Spinal cord (tissue), 10 donors: ENCODE results near the gene GUCY1A2. TPM values are rescaled to one million over a fixed set of nuclear protein-coding genes. Genes with fewer than 3 reads are reported as not detected.
A peak's percentile ranks its signal among the peaks of the same experiment; 100 is the strongest.
"Not testable (repeated sequence)": the region's sequence is repeated elsewhere in the genome, so short reads cannot be mapped to it uniquely, and the experiment has no call there.

ENCODE experiments used
- DNase-seq, 6 donors: peaks; one replicate each; pipeline versions ENCODE4 v3.0.0 to v3.0.0-alpha.2; 2013 to 2015; ENCODE audit warnings: low spot score in 6 of 6, low read depth in 4 of 6
- H3K27ac ChIP-seq: one replicate; pipeline ENCODE4 v1.5.1; 2013; ENCODE audit warnings: low read depth, low read length, control low read depth
- H3K27me3 ChIP-seq: one replicate; pipeline ENCODE4 v1.6.1; 2013; ENCODE audit warnings: low read length; ENCODE audit not compliant: control insufficient read depth, insufficient read depth
- H3K36me3 ChIP-seq: one replicate; pipeline ENCODE4 v1.6.1; 2013; ENCODE audit warnings: low read length; ENCODE audit not compliant: control insufficient read depth, insufficient read depth
- H3K4me1 ChIP-seq: one replicate; pipeline ENCODE4 v1.6.1; 2013; ENCODE audit warnings: low read length; ENCODE audit not compliant: control insufficient read depth, insufficient read depth
- H3K4me3 ChIP-seq: one replicate; pipeline ENCODE4 v1.5.1; 2013; ENCODE audit warnings: low read depth, low read length, control low read depth
- H3K9me3 ChIP-seq: one replicate; pipeline ENCODE4 v1.6.1; 2013; ENCODE audit warnings: low read length; ENCODE audit not compliant: control insufficient read depth, insufficient read depth
- WGBS: methylation state at CpG from one replicate; pipeline ENCODE4 v1.1.5; 2013; ENCODE audit warnings: missing lambda C conversion rate; ENCODE audit not compliant: insufficient coverage; 5-methylcytosine and 5-hydroxymethylcytosine counted together
- long read RNA-seq, 4 donors: transcript quantifications; one replicate each; lab custom pipeline, GENCODE V29; 2026
- polyA plus RNA-seq, 2 donors: library from polyadenylated mRNA; unstranded; fragments of 120-200 nt; gene quantifications; one replicate each; pipeline ENCODE4 v1.2.1, GENCODE V29; 2013; ENCODE audit not compliant: insufficient read length in 2 of 2
- total RNA-seq, 2 donors: library from RNA; depleted of rRNA in 1 of 2; stranded (reverse); fragments of 120-200 nt in 1 of 2; fragments of >200 nt in 1 of 2; gene quantifications; one replicate each; pipeline versions ENCODE4 v1.2.3 to v1.2.4, GENCODE V29; 2013 to 2014
- donor health status: healthy.

Gene GUCY1A2, protein sequence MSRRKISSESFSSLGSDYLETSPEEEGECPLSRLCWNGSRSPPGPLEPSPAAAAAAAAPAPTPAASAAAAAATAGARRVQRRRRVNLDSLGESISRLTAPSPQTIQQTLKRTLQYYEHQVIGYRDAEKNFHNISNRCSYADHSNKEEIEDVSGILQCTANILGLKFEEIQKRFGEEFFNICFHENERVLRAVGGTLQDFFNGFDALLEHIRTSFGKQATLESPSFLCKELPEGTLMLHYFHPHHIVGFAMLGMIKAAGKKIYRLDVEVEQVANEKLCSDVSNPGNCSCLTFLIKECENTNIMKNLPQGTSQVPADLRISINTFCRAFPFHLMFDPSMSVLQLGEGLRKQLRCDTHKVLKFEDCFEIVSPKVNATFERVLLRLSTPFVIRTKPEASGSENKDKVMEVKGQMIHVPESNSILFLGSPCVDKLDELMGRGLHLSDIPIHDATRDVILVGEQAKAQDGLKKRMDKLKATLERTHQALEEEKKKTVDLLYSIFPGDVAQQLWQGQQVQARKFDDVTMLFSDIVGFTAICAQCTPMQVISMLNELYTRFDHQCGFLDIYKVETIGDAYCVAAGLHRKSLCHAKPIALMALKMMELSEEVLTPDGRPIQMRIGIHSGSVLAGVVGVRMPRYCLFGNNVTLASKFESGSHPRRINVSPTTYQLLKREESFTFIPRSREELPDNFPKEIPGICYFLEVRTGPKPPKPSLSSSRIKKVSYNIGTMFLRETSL
- total RNA-seq, result 10 to 100 TPM; 25.2 to 79.5 TPM
- 10 to 100 TPM; 10.8 to 26.1 TPM for polyA plus RNA-seq
- long read RNA-seq, donor 1, full-length matches to known transcripts, result 1 of 1 reads
- long read RNA-seq, donor 1, partial matches to known transcripts, result 0 of 1 reads
- long read RNA-seq, donor 1, other reads (novel, unspliced or antisense), result 0 of 1 reads
- long read RNA-seq, donor 2, partial matches to known transcripts, result 5 of 5 reads
- long read RNA-seq, donor 2, other reads (novel, unspliced or antisense), result 0 of 5 reads
- long read RNA-seq, donor 3, partial matches to known transcripts, result 7 of 7 reads
- long read RNA-seq, donor 3, other reads (novel, unspliced or antisense), result 0 of 7 reads
- long read RNA-seq, donor 4, full-length matches to known transcripts, result 1 of 1 reads
- long read RNA-seq, donor 4, partial matches to known transcripts, result 0 of 1 reads
- long read RNA-seq, donor 4, other reads (novel, unspliced or antisense), result 0 of 1 reads

DNA sequence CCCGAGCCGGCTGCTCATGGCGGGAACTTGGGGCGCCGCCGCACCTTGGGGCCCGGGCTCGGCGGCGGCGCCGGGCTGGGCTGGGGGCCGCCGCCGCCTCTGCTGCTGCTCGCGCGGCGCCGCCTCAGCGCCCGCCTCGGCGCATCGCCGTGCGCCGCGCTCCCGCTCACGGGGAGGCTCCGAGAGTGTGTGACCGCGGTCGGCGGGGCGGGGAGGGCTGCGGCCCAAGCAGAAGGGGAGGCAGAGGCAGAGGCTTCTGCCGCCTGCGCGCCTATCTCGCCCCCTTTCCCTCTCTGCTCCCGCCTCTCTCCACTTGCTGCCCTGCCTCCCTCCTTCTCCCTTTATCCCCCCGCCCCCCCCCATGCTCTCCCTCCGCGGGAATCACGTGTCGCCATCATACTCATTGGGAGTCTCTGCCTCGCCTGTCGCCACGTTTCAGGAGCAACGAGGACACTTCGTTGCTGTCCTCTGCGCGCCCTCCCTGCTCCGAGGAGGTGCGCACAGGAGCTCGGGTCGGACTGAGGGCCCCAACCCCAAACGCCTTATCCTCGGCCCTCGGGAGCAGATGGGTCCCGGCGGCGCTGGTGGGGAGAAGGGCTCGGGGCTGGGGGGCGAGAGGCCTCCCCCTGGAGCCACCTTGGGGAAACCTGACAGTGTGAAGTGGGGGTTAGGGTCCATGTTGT, at the start of gene GUCY1A2:
TSS of gene GUCY1A2 (minus strand) at position 258 of the 683 bp plus-strand sequence. CDS start 421 bp downstream, outside the sequence.
- H3K9me3 ChIP-seq, result no peaks in the 10 kb centered on the region
- peak within 1 kb of the TSS; percentile 56 for H3K4me3 ChIP-seq
- no peaks in the 10 kb centered on the region for H3K36me3 ChIP-seq
- peak in 5 of 6 donors; percentile 52 to 96 (median 72) for DNase-seq
- peak within 1 kb of the TSS; percentile 75 for H3K27ac ChIP-seq
- no peaks in the 10 kb centered on the region for H3K27me3 ChIP-seq
- WGBS, result under 1% methylated on average over 67 of the region's 67 CpGs
- H3K4me1 ChIP-seq, result peaks cover 12% of the 10 kb centered on the region

DNA sequence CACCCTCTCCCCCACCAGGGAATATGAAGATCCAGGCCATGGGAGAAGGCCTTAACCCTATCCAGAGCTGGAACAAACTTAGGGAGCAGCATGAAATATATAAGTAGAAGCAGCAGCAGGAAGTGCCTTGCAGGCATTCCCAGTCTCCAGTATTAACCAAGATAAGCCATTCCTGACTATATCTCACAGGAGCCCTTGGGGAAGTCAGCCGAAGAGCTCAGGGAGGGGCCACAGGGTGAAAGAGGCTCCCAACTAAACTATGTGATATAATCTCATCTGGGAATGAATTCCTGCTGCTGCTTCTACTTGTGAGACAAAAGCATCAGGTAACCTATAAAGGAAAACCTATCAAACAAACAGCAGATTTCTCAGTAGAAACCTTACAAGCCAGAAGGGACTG, 36.1 kb upstream of the GUCY1A2 start:
- H3K36me3 ChIP-seq, result no peaks in the 10 kb centered on the region
- no peak overlapping the region for H3K4me3 ChIP-seq
- H3K27ac ChIP-seq, result no peak overlapping the region
- no CpG with 5 or more reads among the region's 1 CpG for WGBS
- no peaks in the 10 kb centered on the region for H3K4me1 ChIP-seq
- H3K9me3 ChIP-seq, result peaks cover 2% of the 10 kb centered on the region
- DNase-seq, result no peak
- no peaks in the 10 kb centered on the region for H3K27me3 ChIP-seq

DNA sequence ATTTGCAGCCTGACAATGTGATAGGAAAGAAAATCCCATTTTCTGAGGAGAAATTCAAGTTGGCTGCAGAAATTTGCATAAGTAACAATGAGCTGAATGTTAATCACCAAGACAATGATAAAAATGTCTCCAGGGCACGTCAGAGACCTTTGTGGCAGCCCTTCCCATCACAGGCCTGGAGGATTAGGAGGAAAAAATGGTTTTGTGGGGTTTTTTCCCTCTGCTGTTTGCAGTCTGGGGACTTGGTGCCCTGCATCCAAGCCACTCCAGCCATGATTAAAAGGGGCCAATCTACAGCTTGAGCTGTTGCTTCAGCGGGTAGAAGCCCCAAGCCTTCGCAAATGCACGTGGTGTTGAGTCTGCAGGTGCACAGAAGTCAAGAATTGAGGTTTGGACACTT, 33.1 kb upstream of the GUCY1A2 start:
- not testable (repeated sequence) for H3K9me3 ChIP-seq, H3K27ac ChIP-seq, H3K4me1 ChIP-seq, H3K4me3 ChIP-seq, DNase-seq, H3K27me3 ChIP-seq, H3K36me3 ChIP-seq
- 74% methylated on average over 3 of the region's 4 CpGs for WGBS

DNA sequence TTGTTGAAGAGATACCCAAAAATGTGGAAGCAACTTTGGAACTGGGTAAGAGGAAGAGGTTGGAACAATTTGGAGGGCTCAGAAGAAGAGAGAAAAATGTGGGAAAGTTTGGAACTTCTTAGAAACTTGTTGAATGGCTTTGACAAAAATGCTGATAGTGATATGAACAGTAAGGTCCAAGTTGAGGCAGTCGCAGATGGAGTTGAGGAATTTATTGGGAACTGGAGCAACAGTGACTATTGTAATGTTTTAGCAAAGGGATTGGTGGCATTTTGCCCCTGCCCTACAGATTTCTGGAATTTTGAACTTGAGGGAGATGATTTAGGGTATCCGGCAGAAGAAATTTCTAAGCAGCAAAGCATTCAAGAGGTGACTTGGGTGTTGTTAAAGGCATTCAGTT, 32.6 kb upstream of the GUCY1A2 start:
- not testable (repeated sequence) for H3K4me1 ChIP-seq, H3K27me3 ChIP-seq, H3K36me3 ChIP-seq, H3K9me3 ChIP-seq, H3K27ac ChIP-seq, H3K4me3 ChIP-seq, DNase-seq
- WGBS, result 100% methylated on average over 2 of the region's 2 CpGs

DNA sequence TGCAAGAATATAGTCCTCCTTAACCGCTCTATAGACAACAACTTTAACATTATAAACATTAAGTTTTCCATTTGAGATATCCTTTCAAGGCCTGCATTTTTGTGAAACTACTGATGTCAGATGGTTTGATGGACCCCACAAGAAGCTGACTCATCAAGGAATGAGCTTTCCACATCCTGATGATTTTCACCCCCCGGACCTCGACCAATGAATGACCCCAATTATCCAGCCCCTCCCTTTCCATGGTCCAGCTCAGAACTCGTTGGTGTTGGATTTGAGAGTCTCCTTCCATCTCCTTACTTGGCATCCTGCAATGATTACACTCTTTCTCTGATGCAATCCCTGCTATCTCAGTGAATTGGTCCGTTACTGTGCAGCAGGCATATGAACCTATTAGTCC, 31.8 kb upstream of the GUCY1A2 start:
- WGBS, result 73% methylated on average over 3 of the region's 5 CpGs
- Histone ChIP-seq H3K27ac (no peak overlapping the region), H3K36me3 (no peaks in the 10 kb centered on the region), H3K4me1 (no peaks in the 10 kb centered on the region), H3K4me3 (no peak overlapping the region), H3K9me3 (peaks cover 2% of the 10 kb centered on the region), H3K27me3 (no peaks in the 10 kb centered on the region)
- DNase-seq, result no peak

DNA sequence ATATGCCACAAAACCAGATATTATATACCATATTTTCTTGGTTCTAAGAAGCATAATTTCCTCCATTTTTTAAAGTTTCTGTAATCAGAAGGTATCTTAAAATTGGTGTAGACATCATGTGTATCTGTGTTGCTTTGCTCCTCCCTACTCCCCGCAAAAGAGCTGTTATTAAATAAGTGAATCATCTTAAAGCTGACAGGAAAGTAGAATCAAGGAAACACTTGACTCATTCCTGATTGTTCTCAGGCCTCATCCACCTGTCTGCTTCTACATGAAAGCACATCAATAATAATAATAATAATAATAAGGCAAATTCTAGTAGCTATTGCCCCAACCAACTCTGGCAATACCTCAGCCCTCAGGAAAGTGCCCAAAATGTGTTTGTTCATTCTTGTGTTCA, 26.2 kb upstream of the GUCY1A2 start:
- no peaks in the 10 kb centered on the region for H3K36me3 ChIP-seq
- H3K4me3 ChIP-seq, result no peak overlapping the region
- no peak overlapping the region for H3K27ac ChIP-seq
- H3K4me1 ChIP-seq, result no peaks in the 10 kb centered on the region
- no peak for DNase-seq
- no peaks in the 10 kb centered on the region for H3K9me3 ChIP-seq
- WGBS, result no CpG with 5 or more reads among the region's 1 CpG
- H3K27me3 ChIP-seq, result no peaks in the 10 kb centered on the region

DNA sequence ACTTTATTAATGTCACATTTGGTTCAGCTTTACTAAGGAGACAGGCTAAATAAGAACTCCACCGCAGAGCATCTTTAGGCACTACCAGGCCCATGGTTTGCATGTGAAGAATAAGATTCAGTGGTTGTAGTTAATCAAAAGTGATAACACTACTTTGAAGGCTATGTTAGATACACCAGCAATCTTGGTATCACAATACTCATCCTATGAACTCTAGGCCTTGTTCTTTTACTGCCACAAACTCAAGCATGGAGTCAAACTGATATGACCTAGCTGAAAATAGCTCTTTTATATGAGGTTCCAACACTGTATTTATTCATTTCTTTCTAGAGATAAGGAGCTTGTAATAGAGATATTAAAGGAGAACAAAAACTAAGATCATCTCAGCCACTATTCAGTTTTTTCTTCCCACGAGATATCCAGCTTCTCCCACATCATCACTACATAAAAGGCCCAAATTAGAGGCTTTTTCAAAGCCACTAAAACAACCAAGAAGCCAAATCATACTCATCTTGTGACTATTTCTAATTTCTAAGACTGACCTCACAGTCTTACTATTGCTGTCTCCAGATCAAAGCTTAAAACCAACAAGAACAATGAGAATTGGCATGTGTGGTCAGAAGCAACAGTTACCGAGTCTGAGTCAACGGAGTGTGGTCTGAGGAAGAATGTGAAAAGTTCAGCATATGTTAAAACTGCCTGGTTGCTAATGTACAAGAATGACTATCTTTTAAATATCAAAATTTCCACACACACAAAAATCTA, 25.1 kb upstream of the GUCY1A2 start:
- no peak overlapping the region for H3K27ac ChIP-seq
- no peaks in the 10 kb centered on the region for H3K4me1 ChIP-seq
- no peaks in the 10 kb centered on the region for H3K9me3 ChIP-seq
- WGBS, result 64% methylated on average over 1 of the region's 4 CpGs
- no peaks in the 10 kb centered on the region for H3K36me3 ChIP-seq
- no peak overlapping the region for H3K4me3 ChIP-seq
- DNase-seq, result no peak
- H3K27me3 ChIP-seq, result no peaks in the 10 kb centered on the region

DNA sequence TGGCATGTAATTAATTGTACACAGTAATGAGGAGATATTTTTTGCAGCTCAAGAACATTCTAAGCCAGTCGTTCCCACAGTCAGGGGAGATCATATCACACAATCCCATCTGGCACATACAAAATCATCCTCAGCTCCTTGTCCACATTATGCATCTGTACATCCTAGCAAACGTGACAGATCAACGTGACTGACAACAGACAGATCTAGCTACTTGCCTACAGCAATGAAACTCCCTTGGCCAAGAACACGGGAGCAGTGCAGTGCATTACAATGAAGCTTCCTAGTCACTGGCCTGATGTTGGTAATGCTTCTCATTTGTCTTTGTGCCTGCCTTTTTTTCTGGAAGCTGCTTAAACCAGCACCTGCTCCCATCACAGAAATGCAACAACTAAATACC, 24.5 kb upstream of the GUCY1A2 start:
- H3K9me3 ChIP-seq, result no peaks in the 10 kb centered on the region
- peak in 2 of 6 donors; percentile 34 to 56 for DNase-seq
- H3K4me3 ChIP-seq, result no peak overlapping the region
- no peaks in the 10 kb centered on the region for H3K27me3 ChIP-seq
- WGBS, result 44% methylated on average over 4 of the region's 4 CpGs
- H3K4me1 ChIP-seq, result no peaks in the 10 kb centered on the region
- no peaks in the 10 kb centered on the region for H3K36me3 ChIP-seq
- H3K27ac ChIP-seq, result no peak overlapping the region
